GM19035 (cell line): ENCODE results near the gene UBE2N.
"Not testable (repeated sequence)": the region's sequence is repeated elsewhere in the genome, so short reads cannot be mapped to it uniquely, and the experiment has no call there.

Experiments
- ATAC-seq: cut with Tn5 transposase; IDR thresholded peaks from one replicate; pipeline ENCODE4 v1.9.1; 2021; ENCODE audit not compliant: unreplicated experiment

Gene UBE2N

DNA sequence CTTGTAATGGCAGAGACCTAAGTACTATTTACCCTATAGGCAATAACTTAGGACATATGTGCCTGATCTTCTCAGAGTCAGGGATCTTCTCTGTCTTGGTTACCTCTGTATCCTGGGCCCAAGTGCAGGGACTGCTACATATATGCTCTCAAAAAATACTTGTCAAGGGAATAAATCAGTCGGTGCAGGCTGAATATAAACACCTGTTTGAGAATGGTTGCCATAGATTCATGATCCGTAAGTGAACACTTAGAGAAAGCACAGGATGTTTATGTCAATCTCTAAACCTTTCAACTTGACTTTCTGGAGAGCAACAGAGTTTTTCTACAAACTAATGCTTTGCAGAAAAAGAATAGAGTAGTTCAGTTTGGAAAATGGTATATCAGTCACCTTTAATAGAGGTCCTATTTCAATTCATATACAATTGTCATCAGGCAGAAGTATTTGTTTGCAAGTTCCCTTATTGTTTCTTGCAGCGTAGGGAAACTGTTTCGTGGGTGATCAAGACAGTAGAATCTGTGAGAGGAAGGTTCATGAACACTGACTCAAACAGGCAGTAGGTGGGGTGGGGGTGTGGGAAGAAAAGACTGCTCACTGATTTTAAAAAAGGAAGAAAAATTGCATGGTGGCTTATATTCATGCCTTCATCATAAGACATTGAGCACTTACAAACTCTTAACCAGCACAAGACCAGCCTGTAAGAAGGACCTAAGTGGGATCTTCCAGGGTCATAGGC is 6.0 kb upstream of the UBE2N start:
- ATAC-seq = no peak

DNA sequence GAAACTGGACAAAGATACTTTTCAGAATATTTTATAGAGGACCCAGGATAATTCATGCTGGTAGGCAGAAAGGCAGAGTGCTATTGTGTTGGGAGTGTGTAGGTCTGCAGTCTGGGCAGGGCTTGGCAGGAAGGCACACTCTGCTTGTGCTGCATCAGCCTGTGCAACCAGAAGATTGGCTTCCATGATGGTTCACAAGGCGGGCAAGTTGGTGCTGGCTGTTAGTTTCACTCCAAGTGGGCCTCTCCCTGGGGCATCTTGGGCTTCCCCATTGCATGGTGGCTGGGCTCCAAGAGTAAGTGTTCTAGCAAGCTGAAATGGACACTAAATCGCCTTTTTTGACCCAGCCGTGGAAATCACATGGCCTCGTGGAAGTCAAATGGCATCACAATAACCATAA is 1.8 kb upstream of the UBE2N start:
- no peak for ATAC-seq

DNA sequence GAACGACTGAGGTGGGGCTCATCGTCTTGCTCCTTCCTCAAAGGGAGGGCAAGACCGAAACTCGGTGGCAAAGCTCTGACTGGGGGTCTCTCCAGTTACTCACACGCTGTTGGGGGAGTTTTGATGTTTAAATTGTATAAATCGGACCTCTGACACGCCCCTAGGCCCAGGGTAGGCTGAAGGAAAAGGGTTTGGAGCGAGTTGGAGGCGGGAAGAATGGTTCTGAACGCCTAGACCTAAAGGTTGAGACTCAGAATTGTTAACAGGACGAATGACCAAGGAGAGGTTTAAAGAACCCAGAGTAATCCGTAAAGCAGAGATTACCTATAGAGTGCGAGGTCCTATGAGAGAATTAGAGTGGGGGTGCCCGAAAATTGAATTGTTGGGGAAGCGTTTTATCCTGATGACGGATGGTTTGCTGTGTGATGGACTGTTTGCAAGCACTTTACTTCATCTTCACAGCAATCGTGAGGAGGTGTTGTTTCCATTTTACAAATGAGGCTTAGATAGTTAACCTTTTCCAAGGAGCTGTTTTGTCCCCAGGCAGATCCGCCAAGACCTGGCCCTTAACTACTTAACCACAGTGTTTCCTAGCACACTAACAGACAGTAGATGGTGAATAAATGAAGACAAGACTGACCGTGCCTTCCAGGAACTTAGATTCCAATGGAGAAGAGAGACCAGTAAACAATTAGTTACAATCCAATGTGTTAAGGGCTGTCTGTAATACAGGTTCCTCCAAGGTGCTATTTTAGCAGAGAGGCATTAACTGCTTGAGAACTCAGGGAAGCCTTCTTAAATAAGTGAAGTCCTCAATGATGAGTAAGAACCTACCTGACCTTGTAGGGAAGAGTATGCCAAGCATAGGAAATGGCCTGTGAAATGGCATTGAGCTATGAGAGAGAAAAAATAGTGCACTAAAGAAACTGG is 929 bp upstream of the UBE2N start:
- no peak for ATAC-seq

DNA sequence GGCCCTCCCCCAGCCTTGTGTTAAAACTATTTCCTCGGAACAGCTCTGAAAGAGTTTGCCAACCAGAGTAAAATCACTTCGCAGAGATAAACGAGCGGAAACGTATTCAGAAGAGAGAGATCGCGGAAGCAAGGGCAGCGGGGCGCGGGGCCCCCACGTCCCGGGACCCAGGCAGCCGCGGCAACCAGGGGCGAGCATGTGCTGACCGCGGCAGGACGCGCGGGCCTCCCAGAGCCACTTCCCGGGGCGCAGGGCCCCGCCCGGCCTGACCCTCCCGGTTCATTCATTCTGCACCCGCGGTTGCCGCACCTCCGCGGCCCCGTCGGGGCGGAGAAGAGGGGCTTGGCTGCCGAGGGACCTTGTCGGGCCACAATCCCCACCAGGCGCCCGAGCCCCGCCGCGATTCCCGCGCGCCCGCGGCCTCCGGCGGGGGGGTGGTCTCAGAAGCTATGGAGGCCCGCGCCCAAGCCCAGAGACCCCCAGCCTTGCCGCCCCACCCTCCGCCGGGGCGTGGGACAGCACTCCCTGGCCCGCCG is 598 bp downstream of the UBE2N start:
- peak; percentile 14 for ATAC-seq

DNA sequence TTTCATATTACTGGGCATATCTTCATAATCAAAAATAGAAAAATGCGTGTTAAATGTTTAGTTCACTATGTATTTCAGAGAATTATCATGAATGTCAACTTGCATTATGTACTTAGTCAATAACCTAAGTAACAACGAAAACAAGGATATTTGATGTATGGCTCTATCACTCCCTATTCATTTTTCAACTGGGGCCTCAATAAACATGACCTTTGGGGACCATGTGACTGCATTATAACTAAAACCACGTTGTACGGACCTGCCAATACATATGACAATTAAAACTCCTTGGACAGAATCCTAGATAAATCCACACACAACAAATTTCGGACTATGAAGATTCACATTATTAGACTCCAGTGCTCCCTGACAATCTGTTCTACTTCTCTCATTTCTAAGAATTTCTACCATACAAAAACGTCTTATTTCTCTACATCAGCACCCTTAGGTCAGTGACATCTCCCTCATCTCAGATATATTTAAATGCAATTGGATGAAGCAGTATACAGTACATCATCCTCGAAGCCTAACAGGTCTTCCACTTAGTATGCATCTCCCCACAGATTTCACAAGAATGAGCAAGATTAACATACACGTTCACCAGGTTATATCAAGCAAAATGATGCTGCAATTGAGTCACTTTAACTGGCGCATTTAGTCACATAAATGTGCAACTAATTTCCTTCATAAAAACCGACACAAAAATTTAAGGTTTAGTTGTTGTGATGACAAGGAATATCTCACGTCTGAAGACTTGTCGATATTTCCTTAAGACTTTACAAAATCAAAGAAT is 1.5 kb downstream of the UBE2N start:
- no peak for ATAC-seq

DNA sequence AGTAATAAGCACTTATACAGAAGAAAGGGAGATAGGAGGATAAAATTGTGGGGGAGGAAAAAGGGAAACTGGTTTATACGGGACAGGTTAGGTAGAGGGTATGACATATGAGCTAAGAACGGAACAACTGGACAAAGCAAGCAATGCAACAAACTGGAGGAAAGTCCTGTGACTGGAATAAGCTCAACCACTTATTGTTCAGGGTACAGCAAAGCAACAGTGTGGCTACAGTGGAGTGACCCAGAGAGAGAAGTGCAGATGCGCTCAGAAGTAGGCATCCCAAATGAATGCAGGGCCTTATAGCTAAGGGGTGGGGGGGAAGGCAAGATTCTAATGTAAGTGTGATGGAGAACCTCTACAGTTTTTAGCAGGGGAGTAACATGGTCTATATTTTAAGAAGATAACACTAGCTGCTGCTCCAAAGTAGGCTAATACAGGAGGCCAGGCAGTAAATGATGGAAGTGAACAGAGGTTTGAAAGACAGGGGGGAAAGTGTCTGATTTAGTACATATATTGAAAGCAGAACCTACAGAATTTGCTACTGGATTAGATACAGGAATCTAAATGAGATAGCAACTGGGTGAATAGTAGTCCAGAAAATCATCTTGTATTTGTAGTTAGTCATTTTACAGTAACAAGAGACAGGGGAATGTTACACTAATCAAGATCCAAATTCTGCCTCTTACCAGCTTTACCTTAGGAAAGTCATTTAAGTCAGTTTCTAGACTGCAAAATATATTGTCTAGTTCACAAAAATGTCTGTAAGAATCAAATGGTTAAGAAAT is 3.3 kb downstream of the UBE2N start:
- ATAC-seq = no peak

DNA sequence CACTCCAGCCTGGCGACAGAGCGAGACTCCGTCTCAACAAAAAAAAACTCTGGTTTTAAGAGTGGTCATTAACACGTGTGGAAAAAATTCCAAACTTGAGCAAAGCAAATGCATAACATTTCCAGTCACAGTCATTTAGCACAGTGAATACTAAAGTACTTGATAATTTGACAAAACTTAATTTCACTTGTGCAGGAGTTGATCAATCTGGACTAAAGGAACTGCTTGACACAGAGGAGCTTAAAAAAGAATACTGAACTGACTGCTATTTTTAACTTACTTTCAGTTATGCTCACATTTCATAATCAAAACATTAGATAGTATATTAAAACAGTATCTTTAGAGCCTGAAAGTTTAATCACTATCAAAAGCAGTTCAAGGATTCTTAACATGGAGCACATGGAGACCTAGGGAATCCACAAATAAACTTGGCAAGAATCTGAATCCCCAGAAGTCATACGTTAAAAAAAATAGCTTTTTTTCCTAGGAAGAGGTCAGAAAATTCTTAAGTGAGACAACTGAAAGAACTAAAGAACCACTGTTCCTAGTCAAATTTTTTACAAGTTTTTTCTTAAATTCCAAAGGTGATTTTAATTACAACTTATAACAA is 7.4 kb downstream of the UBE2N start:
- no peak for ATAC-seq

DNA sequence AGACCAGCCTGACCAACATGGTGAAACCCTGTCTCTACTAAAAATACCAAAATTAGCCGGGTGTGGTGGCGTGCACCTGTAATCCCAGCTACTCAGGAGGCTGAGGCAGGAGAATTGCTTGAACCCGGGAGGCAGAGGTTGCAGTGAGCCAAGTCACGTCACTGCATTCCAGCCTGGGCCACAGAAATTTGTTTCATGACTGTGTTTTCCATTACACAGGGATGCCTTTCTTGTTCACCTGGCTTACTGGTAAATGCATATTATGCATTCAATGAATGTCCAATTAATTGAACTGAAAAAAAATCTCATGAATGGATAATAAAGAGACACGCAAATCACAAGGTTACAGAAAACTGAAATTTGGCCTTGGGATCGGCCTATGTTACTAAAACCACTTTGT is 9.7 kb downstream of the UBE2N start:
- ATAC-seq = not testable (repeated sequence)

DNA sequence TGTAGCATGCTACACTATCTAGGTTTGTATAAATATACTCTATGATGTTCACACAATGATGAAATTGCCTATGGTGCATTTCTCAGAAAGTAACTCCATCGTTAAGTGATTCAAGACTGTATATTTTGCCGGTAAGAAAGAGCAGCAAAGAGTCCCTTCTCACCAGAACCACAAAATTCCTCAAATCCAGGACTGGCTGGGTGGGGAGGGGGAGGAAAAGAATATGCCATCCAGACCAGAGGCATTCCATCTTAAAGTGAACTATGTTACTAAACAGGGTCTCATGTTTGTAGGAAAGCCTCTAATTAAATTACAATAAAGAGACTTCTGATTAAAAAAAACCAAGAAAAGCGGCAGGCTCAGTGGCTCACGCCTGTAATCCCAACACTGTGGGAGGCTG is 11.5 kb downstream of the UBE2N start:
- no peak for ATAC-seq

DNA sequence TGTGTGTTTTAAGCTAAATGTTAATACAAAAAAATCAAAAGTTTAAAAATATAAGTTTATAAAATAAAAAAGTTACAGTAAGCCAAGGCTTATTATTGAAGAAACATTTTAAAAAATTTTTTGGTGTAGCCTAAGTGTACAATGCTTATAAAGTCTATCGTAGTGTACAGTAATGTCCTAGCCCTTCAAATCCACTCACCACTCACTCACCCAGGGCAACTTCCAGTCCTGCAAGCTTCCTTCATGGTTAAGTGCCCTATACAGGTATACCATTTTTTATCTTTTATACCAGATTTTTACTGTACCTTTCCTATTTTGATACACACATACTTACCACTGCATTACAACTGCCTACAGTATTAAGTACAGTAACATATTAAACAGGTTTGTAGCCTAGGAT is 11.9 kb downstream of the UBE2N start:
- no peak for ATAC-seq

DNA sequence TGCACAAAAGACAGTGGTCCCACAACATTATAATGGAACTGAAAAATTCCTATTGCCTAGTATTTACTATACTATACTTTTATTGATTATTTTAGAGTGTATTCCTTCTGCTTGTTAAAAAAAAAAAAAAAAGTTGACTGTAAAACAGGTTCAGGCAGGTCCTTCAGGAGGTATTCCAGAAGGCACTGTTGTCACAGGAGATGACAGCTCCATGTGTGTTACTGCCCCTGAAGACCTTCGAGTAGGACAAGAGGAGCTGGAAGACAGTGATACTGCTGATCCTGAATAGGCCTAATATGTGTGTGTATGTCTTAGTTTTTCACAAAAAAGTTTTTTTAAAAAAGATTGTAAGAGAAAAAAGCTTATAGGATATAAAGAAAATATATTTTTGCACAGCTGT is 12.3 kb downstream of the UBE2N start:
- ATAC-seq = no peak

DNA sequence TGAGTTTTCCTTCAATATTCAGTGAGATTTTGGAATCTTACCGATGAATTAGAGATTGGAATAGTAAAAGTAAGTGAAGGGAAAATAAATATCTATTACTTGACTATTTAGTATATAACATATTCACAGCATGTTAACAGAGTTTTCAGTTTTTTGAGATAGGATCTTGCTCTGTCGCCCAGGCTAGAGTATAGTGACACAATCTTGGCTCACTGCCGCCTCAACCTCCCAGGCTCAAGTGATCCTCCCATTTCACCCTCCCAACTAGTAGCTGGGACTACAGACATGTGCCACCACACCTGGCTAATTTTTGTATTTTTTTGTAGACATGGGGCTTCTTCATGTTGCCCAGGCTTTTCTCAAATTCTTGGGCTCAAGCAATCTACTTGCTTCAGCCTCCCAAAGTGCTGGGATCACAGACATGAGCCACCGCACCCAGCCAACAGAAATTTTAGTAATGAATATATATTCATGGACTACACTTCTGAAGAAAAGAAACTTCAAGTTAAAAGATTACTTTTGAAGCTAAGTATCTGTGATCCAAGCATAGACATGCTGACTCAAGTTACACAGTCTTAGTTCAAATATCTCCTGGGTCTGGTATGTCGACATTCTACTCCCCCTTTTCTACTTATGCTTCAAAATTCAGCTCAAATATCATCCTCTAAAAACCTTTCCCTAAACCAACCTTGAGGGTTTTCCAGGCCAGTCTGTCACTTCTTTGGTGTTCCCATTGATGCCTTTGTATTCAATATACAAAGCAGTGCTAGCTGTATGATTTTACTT is 13.8 kb downstream of the UBE2N start:
- no peak for ATAC-seq

DNA sequence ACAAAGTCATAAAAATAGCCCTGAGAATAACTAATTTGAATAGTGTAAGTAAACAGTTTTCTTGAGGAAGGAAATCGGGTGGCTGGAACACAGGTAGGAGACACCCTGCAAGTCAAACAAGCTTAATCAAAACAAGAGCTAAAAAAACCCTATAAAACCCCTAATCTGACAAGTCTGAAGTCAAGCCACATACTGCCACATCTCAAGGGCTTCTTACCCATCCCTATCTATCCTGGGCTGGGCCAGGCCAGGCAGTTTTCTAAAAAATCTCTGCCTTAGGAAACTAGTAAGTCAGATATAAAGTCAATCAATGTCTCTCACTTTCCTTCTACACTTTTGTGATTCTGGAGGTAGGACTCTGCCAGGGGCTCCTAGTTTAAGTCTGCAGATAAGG is 15.3 kb downstream of the UBE2N start:
- ATAC-seq = no peak

DNA sequence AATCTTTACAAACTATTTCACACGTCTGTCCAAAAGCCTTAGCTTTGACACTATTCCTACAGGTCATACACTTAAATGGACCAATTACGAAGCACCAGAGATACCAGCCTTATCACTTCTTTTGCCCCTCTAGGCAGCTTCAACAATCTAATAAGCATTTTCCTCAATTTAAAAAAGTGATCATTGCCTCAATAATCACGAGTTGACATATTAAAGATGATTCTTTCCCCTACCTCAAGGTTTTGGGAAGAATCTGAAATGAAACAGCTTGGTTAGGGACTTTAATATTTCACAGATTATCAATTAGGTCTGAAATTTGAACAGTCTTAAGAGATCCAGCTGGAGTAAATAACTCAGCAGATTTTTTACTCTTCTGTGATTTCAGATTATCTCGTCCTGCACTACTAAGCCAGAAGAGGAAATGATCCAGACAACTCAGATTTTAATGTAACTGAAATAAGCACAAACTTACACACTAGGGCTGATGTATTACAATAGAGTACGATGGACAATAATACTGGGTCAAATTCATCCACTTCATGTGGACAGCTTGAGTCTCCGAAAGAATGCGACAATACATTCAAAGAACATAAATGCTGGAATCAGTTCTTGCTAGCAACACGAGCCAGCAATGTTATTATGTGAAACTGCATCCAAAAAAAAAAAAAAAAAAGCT is 15.9 kb downstream of the UBE2N start:
- ATAC-seq = no peak

DNA sequence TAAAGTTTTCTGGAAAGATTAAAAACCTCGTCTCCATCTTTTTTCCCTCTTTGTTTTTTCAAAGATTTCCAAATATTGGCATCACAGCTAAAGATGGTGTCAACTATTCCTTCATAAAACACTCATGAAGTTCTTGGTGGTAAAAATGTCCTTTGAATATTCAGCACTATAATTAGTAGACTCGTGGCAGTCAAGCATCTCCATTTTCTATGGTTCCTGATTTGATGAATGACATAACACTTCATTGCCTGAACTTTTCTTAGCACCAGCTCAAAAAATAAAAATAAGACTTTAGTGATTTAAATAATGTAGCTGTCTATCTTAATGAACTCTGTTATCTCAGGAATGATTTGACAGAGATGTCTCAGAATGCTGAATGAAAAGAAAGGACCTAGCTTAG is 19.7 kb downstream of the UBE2N start:
- ATAC-seq = no peak

DNA sequence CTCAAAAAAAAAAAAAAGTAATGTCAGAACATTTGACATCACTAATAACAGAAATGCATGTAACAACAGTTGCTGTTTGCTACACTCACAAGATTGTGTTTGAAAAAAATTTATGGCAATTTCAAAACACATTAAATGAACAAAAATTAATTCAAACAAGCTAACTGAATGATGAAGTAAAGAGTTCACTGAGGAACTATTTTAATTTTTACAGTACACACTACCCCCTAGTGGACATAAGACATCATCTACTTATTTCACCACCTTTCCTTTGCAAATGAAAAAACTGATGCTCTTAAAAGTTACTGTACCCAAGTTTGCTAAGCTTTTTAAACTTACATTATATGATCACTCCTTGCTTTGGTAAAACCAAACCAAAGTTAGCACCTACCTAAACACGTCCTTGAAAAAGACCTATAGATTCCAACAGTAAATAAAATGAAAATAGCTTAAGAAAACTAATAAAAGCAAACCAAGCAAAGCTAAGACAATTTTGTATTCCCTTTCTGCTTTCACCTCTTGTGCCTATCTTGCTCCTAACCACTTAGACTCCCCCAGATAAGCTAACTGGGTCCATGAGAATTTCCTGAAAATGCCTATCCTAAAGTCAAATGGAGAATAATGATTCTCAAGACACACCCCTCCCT is 22.2 kb downstream of the UBE2N start:
- no peak for ATAC-seq

DNA sequence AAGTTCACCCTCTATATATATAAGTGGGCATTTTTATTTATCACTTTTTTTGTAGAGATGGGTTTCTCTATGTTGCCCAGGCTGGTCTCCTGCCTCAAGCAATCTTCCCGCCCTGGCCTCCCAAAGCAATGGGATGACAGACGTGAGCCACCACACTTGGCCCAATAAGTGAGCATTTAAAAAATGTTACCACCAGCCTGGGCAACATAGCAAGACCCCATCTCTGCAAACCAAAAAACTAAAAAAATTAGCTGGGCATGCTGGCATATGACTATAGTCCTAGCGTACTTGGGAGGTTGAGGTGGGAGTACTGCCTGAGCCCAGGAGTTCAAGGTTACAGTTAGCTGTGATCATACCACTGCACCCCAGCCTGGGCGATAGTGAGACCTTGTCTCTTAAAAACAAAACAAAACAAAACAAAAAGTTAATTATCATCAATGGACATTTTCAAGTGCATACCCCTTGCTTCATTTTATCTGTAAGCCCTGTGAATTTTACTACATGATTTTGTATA is 23.7 kb downstream of the UBE2N start:
- no peak for ATAC-seq
